Stimulated activated CD4-positive, alpha-beta T cell treated with anti-CD3 and anti-CD28 coated beads, Interleukin-4, amount 100 ng/mL, for 24 hours (primary cell): Measurements from ENCODE around the gene GAS5.
"Not testable (repeated sequence)": the region's sequence is repeated elsewhere in the genome, so short reads cannot be mapped to it uniquely, and the experiment has no call there.

Source experiments
- DNase-seq: peaks from one replicate; pipeline ENCODE4 v3.0.0-alpha.2; 2020

Gene GAS5

GRCh38 chr1:173867753-173868265 is at the start of gene GAS5:
GAS5 (minus strand) TSS chr1:173867989.
- peak; percentile 100 for DNase-seq

GRCh38 chr1:173917149-173917548 is 49.4 kb upstream of the GAS5 start, which contains the start of gene SERPINC1:
SERPINC1 (minus strand) TSS chr1:173917327; CDS start chr1:173917259, 68 bp downstream.
- DNase-seq: no peak

DNA sequence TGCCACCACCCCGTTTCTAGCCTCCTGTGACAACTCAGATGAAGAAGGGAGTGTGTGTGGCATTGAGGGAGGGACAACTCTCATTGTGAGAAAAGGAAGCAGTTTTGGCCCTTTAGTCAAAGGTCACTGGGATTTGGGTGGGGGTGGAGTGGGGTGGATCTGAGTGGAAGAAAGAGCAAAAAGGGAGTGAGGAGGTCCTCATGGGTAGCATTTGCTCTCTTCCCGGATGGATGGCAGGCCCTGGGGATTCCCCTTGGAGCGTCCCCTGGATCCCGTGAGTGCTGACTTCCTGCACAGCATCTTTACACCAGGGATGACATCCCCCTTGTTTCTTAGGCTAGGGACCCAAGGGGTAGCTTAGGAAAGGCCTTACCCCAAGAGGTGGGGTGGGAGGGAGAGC is 48.9 kb upstream of the GAS5 start:
- no peak for DNase-seq

DNA sequence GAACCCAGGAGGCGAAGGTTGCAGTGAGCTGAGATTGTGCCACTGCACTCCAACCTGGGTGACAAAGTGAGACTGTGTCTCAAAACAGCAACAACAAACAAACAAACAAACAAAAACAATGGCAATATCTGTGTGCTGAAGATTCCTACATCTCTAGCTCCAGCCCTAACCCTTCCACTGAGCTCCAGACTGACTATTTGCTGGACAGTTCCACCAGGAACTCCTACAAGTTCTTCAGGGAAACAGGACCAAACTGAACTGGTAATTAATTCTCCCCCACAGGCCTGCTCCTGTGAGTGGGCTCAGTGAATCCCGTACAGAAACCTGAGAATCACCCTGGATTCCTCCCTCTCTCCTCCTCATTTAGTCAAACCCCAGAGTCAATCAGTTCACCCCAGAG is 47.8 kb upstream of the GAS5 start:
- no peak for DNase-seq

GRCh38 chr1:173914366-173914871 is 46.6 kb upstream of the GAS5 start:
- peak; percentile 16 for DNase-seq

DNA sequence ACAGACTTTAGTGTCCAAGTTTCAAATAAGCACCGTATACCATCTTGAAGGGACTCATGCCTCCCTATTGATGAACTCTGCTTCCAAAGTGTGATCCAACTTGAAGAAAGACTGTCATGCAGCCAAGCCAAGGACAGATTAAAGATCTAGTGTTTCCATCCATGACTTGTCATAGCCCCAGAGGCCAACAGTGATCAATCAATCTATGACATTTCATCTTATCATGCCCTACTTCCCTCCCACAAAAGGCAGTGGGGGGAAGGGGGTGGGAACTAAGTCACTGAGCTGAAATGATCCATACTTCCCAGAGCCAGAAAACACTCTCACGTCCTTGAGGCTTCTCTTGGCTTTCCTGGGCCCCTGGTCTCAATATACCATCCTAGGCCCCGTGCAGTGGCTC is 45.3 kb upstream of the GAS5 start:
- no peak for DNase-seq

GRCh38 chr1:173903827-173904531 is 36.2 kb upstream of the GAS5 start:
- no peak for DNase-seq

DNA sequence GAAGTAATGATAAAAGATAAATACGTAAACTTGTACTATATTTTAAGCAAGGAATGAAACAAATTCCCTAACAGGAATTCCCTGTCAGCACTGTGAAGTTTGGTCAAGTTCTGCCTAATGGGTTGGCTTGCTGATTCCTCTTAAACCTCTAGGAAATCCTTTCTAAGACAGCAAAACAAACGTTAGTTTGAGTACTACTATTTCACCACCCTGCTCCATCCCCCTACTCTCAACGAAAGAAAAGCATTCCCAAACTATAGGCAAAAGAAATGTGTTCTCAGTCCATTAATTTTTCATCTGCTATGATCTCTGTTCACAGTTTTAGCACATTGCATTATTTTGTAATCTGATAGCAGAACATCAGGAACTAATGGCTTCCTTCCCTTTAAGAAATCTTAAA is 33.2 kb upstream of the GAS5 start:
- DNase-seq: no peak

DNA sequence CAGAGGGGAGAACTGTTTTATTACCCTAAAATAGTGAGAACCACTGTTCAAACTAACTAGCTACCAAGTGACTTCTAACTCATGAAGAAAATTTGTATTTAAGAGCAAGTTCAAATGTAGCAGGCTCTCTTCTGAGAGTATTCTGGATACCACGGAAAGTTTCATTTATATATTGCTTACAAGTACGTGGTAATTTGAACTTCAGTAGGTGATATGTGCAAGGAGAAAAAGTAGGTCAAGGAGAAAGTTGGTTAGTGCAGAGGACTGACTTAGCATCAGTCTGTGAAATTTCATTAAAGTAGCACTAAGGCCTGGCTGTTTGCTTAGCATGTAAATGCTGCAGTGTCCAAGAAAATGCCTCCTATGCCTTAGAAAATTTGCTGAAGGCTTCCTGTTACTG is 32.6 kb upstream of the GAS5 start:
- DNase-seq: no peak

- DNase-seq: no peak
These were observed 26.4 kb upstream of the GAS5 start for GRCh38 chr1:173894189-173894588.

DNA sequence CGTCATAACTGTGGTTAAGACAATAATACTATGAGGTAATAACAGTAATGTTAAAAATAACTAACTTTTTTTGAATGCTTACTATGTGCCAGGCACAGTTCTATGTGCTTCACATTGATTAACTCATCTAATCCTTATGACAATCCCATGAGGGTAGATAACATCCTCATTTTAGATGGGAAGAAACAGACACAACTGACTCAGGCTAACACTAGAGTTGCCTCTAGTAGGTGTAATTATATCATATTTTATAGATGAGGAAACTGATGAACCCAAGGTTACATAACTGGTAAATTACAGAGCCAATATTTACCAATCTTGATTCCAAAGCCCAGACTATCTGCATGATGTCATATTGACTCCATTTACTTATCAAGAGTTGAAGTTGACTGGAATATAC is 25.8 kb upstream of the GAS5 start:
- DNase-seq: no peak

DNA sequence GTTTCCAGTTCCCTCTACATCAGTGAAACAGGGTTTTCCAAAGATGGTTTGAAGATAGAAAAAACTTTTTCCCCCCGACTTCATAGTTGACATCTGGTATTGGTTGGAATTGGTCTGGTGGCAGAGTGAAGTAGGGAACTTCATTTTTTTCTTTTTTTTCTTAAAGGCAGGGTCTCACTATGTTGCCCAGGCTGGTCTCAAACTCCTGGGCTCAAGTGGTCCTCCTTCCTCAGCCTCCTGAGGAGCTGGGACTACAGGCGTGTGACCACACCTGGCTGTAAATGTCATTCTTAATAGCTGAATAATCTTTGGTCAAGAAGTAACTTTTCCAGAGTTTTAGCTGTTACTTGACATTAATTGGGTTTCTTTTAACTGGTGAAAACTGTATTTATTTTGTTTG is 22.1 kb upstream of the GAS5 start:
- no peak for DNase-seq

DNA sequence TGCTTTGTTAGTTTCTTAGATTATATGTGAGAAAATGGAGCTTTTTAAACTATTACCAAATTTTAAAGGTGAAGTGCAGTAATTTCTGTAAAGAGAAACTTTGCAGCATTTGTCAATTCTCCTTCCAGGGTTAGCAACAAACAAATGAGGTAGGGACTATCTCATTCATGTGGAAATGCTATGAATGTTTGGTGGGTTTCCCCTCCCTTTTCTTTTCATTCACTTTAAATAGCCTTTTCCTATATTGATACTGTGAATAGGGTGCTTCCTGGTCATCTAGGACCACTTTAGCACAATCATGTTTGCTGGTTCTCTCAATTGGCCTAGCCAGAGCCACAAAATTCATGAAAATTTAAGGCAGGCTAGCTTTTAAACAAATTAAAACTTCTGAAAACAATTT is 21.0 kb upstream of the GAS5 start:
- DNase-seq: no peak

GRCh38 chr1:173887627-173888026 is 19.8 kb upstream of the GAS5 start:
- DNase-seq: no peak

GRCh38 chr1:173886746-173887611 is 19.2 kb upstream of the GAS5 start:
- DNase-seq: no peak

DNA sequence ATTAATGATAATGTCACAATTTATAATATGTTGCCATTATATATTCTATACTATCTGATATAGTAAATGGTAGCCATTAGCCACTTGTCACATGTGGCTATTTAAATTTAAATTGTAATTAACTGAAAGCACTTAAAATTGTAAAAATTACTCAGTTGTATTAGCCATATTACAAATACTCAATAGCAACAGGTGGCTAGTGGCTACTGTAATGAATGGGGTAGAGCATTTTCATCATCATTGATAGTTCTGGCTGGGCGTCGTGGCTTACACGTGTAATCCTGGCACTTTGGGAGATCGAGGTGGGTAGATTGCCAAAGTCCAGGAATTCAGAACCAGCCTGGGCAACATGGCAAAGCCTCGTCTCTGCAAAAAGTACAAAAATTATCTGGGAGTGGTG is 16.9 kb upstream of the GAS5 start:
- no peak for DNase-seq

DNA sequence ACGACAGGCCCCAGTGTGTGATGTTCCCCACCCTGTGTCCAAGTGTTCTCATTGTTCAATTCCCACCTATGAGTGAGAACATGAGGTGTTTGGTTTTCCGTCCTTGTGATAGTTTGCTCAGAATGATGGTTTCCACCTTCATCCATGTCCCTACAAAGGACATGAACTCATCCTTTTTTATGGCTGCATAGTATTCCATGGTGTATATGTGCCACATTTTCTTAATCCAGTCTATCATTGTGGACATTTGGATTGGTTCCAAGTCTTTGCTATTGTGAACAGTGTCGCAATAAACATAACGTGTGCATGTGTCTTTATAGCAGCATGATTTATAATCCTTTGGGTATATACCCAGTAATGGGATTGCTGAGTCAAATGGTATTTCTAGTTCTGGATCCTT is 13.3 kb upstream of the GAS5 start:
- not testable (repeated sequence) for DNase-seq

GRCh38 chr1:173878251-173878650 is 10.5 kb upstream of the GAS5 start:
- no peak for DNase-seq

GRCh38 chr1:173876732-173877131 is 8.9 kb upstream of the GAS5 start:
- no peak for DNase-seq

- no peak for DNase-seq
These were observed 3.7 kb upstream of the GAS5 start for GRCh38 chr1:173871500-173871899.

GRCh38 chr1:173871091-173871490 is 3.3 kb upstream of the GAS5 start:
- no peak for DNase-seq

- peak; percentile 41 for DNase-seq
These were observed 2.7 kb upstream of the GAS5 start for GRCh38 chr1:173870252-173871075.

DNA sequence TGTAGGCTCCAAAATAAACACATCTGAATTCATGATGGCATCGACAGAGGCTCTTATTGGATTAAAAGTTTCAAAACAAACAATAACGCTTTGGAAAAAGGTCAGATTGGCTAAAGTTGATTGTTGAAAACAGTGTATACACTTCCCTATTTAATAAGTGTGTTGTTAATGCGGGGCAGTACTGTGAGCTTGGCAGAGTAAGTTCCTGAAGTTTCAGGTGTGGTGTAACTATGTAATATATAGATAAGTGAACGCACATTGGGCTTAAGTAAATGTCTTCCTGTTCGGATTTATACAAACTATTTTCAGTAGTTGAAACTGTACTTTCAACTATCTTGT is 1.2 kb upstream of the GAS5 start:
- no peak for DNase-seq
